ENCODE data around the gene BBS9.
"Not testable (repeated sequence)": the region's sequence is repeated elsewhere in the genome, so short reads cannot be mapped to it uniquely, and the experiment has no call there.

Gene BBS9

GRCh38 chr7:33193308-33193864 lies 64.0 kb downstream of the BBS9 start:
- DNase-seq (ENCODE audit: low read depth in 2 of 3, low spot score in 1 of 3) = no peak

GRCh38 chr7:33195264-33195663 lies 65.9 kb downstream of the BBS9 start:
- DNase-seq (ENCODE audit: low read depth in 2 of 3, low spot score in 1 of 3) = no peak

GRCh38 chr7:33196221-33196620 lies 66.9 kb downstream of the BBS9 start:
- DNase-seq (ENCODE audit: low read depth in 2 of 3, low spot score in 1 of 3) = no peak

- no peak for DNase-seq (ENCODE audit: low read depth in 2 of 3, low spot score in 1 of 3)
Observed at GRCh38 chr7:33200282-33200681, 70.9 kb downstream of the BBS9 start.

- no peak for DNase-seq (ENCODE audit: low read depth in 2 of 3, low spot score in 1 of 3)
Observed at GRCh38 chr7:33201821-33202220, 72.5 kb downstream of the BBS9 start.

- no peak for DNase-seq (ENCODE audit: low read depth in 2 of 3, low spot score in 1 of 3)
Observed at GRCh38 chr7:33210958-33211357, 81.6 kb downstream of the BBS9 start.

- DNase-seq (ENCODE audit: low read depth in 2 of 3, low spot score in 1 of 3) = no peak
Observed at GRCh38 chr7:33212144-33212543, 82.8 kb downstream of the BBS9 start.

- no peak for DNase-seq (ENCODE audit: low read depth in 2 of 3, low spot score in 1 of 3)
Observed at GRCh38 chr7:33215992-33216391, 86.6 kb downstream of the BBS9 start.

- no peak for DNase-seq (ENCODE audit: low read depth in 2 of 3, low spot score in 1 of 3)
Observed at GRCh38 chr7:33217595-33217994, 88.2 kb downstream of the BBS9 start.

GRCh38 chr7:33218841-33219535 lies 89.6 kb downstream of the BBS9 start:
- not testable (repeated sequence) for DNase-seq (ENCODE audit: low read depth in 2 of 3, low spot score in 1 of 3)

- DNase-seq (ENCODE audit: low read depth in 2 of 3, low spot score in 1 of 3) = no peak
Observed at GRCh38 chr7:33220231-33220630, 90.9 kb downstream of the BBS9 start.

- no peak for DNase-seq (ENCODE audit: low read depth in 2 of 3, low spot score in 1 of 3)
Observed at GRCh38 chr7:33221390-33221789, 92.0 kb downstream of the BBS9 start.

GRCh38 chr7:33232632-33233145 lies 103.3 kb downstream of the BBS9 start:
- no peak for DNase-seq (ENCODE audit: low read depth in 2 of 3, low spot score in 1 of 3)

- DNase-seq (ENCODE audit: low read depth in 2 of 3, low spot score in 1 of 3) = no peak
Observed at GRCh38 chr7:33233659-33234058, 104.3 kb downstream of the BBS9 start.

- DNase-seq (ENCODE audit: low read depth in 2 of 3, low spot score in 1 of 3) = no peak
Observed at GRCh38 chr7:33237036-33237435, 107.7 kb downstream of the BBS9 start.

- DNase-seq (ENCODE audit: low read depth in 2 of 3, low spot score in 1 of 3) = no peak
Observed at GRCh38 chr7:33243319-33243881, 114.0 kb downstream of the BBS9 start.

GRCh38 chr7:33248671-33249070 lies 119.3 kb downstream of the BBS9 start:
- no peak for DNase-seq (ENCODE audit: low read depth in 2 of 3, low spot score in 1 of 3)

GRCh38 chr7:33250421-33250871 lies 121.1 kb downstream of the BBS9 start:
- DNase-seq (ENCODE audit: low read depth in 2 of 3, low spot score in 1 of 3) = no peak

GRCh38 chr7:33251301-33251700 lies 121.9 kb downstream of the BBS9 start:
- no peak for DNase-seq (ENCODE audit: low read depth in 2 of 3, low spot score in 1 of 3)

- DNase-seq (ENCODE audit: low read depth in 2 of 3, low spot score in 1 of 3) = no peak
Observed at GRCh38 chr7:33258491-33258951, 129.2 kb downstream of the BBS9 start.

- DNase-seq (ENCODE audit: low read depth in 2 of 3, low spot score in 1 of 3) = no peak
Observed at GRCh38 chr7:33261585-33261984, 132.2 kb downstream of the BBS9 start.

- no peak for DNase-seq (ENCODE audit: low read depth in 2 of 3, low spot score in 1 of 3)
Observed at GRCh38 chr7:33262476-33262875, 133.1 kb downstream of the BBS9 start.
